ENCODE measurements around the gene ACTL7A.

GRCh38 chr9:108910402-108910801 is 48.3 kb downstream of the ACTL7A start:
- TF ChIP-seq POLR2A (IDR thresholded peaks at IDR 0.05): no peak
- no peak for TF ChIP-seq CTCF (IDR thresholded peaks at IDR 0.05)
